ENCODE measurements around the gene HAPLN2. TPM values are rescaled to one million over a fixed set of nuclear protein-coding genes. Genes with fewer than 3 reads are reported as not detected.

The HAPLN2 gene
- total and polyA plus RNA-seq, 2 of the 8 experiments (the other 6 are each of a cell fraction or from before 2014, with no cell fraction given), result 0.19 to 0.51 TPM

DNA sequence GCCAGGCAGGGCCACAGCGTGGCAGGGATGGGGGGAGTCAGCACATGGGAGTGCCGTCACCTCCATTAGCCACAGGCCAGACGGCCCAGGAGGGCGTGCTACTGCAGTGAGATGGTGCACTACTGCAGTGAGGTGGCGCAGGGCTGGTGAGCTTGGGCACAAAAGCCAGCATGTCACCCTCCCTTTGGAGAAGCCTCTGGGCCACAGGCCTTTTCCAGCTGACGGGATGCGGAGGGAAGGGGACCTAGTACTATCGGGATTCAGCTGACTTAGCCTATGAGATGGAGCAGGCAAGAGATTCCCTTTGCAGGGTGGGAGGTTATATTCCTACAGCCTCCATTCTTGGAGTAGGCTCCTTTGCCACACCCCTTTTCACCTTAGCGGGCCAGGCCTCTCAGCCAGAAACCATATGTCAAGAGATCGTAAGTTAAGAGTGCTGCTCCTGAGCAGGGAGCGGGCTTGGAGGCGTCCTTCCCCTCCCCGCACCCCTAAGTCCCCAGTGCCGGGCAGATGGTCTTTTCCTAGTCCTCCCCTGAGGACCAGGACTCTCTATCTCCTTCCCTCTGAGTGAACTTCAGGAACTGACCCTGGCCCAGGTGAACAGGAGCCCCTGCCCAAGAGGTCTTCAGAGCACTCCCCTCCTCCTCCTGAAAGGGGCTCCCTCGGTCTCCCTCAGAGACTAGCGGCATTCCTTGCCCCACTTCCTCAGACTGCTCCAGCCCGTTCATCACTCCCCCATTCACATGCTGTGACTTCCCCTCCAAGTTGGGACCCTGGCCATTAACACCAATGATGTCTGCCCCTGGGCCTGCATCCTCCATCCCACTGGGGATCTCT lies 49.8 kb downstream of the HAPLN2 start:
- Histone ChIP-seq H3K27me3 (replicated peaks in 1 of 4; ENCODE audit: control insufficient read depth in 3 of 4, extremely low read depth in 1 of 4, insufficient read depth in 3 of 4, low read length in 3 of 4) (no peaks in the 10 kb centered on the region), H4K91ac (replicated peaks; ENCODE audit: insufficient read length, low read length) (peak overlapping the region; percentile 91), H4K20me1 (replicated peaks in 1 of 2; ENCODE audit: control insufficient read depth in 1 of 2, insufficient read depth in 2 of 2, low read length in 2 of 2) (peaks cover 1 to 2% of the 10 kb centered on the region in 2 experiments), H2BK15ac (ENCODE audit: low read length) (peak overlapping the region; percentile 92), H2BK5ac (ENCODE audit: low read depth, low read length) (peak overlapping the region; percentile 92), H4K5ac (ENCODE audit: insufficient read length, low read depth, low read length) (peak overlapping the region; percentile 19), H3K14ac (ENCODE audit: insufficient read length) (no peak overlapping the region), H3K18ac (ENCODE audit: extremely low read depth, low read length) (peak overlapping the region; percentile 33), H3K9ac (replicated peaks in 1 of 4; ENCODE audit: extremely low read depth in 1 of 4, low read depth in 3 of 4, low read length in 3 of 4) (peak overlapping the region in 2 of 4 experiments; percentile 25 to 47; a peak in 2 of 7 replicates), H3K9me3 (ENCODE audit: insufficient read depth in 2 of 2, low read depth in 1 of 2, low read length in 1 of 2) (no peaks in the 10 kb centered on the region), H3K27ac (ENCODE audit: low read depth, low read length) (peak overlapping the region; percentile 50; the same call in 1 of the 2 replicates), H2BK120ac (replicated peaks; ENCODE audit: low read depth, low read length) (no peak overlapping the region), H2AFZ (ENCODE audit: low read length) (no peak overlapping the region), H3K23ac (ENCODE audit: insufficient read length) (no peak overlapping the region), H3K79me2 (ENCODE audit: control insufficient read depth in 1 of 2, insufficient read depth in 2 of 2, low read length in 2 of 2) (peaks cover 0 to 12% of the 10 kb centered on the region in 2 experiments; a peak in 2 of 4 replicates), H3K23me2 (ENCODE audit: low read depth, low read length) (peaks cover 5% of the 10 kb centered on the region), H3K4me2 (ENCODE audit: insufficient read depth in 1 of 2, low read depth in 2 of 2, low read length in 2 of 2) (peak overlapping the region; percentile 50 to 53), H3K4me1 (replicated peaks in 1 of 4; ENCODE audit: control insufficient read depth in 3 of 4, insufficient read depth in 4 of 4, low read length in 3 of 4) (peaks cover 5 to 64% (median 53%) of the 10 kb centered on the region in 4 experiments), H3K56ac (replicated peaks; ENCODE audit: insufficient read length, low read depth, low read length) (no peak overlapping the region), H3K4ac (replicated peaks; ENCODE audit: insufficient read length, low read depth, low read length) (peak overlapping the region; percentile 72), H4K8ac (ENCODE audit: extremely low read depth, insufficient read depth, low read length) (no peak overlapping the region), H2BK20ac (ENCODE audit: low read length) (peak overlapping the region; percentile 80; the same call in 1 of the 2 replicates), H3K79me1 (ENCODE audit: low read depth, low read length) (peaks cover 7% of the 10 kb centered on the region; the same call in 1 of the 2 replicates), H3K36me3 (ENCODE audit: control insufficient read depth in 2 of 4, insufficient read depth in 4 of 4, low read length in 3 of 4) (peaks cover 4 to 25% (median 12%) of the 10 kb centered on the region in 4 experiments; a peak in 7 of 8 replicates), H3K4me3 (ENCODE audit: extremely low read depth in 1 of 4, insufficient read depth in 2 of 4, low read depth in 3 of 4, low read length in 4 of 4) (peak overlapping the region in 2 of 4 experiments; percentile 8 to 19; a peak in 2 of 8 replicates), H2AK5ac (ENCODE audit: low read depth, low read length) (peak overlapping the region; percentile 84), H2BK12ac (ENCODE audit: low read depth, low read length) (peak overlapping the region; percentile 88; the same call in 1 of the 2 replicates)
- 31% methylated on average over 14 of the region's 17 CpGs; no CpG with 5 or more reads in 1 of the 2 experiments for WGBS, 2 experiments (ENCODE audit: extremely low coverage in 1 of 2, insufficient coverage in 1 of 2, insufficient read length in 1 of 2, insufficient replicate concordance in 2 of 2, low coverage in 1 of 2, low lambda C conversion rate in 2 of 2, missing lambda C conversion rate in 1 of 2)
- DNase-seq (ENCODE audit: low read depth in 1 of 2, low spot score in 2 of 2), result peak in 1 of 2 experiments; percentile 79
- FAIRE-seq, result no peak
- CTCF ChIA-PET (ENCODE audit: partially characterized antibody), result interaction anchor here (1.4 to 66.0 kb wide), 3 partner anchors 8 to 36 kb away, joined by 5 to 4284 read pairs (median 17); partner anchors contain the start of genes CRABP2, ISG20L2, METTL25B and NES
- POLR2A ChIA-PET (ENCODE audit: partially characterized antibody), result interaction anchor here (0.6 to 13.8 kb wide), 13 partner anchors 6 to 48 kb away, joined by 3 to 419 read pairs (median 5); partner anchors contain the start of gene NES
- TF ChIP-seq, protein P1, sequence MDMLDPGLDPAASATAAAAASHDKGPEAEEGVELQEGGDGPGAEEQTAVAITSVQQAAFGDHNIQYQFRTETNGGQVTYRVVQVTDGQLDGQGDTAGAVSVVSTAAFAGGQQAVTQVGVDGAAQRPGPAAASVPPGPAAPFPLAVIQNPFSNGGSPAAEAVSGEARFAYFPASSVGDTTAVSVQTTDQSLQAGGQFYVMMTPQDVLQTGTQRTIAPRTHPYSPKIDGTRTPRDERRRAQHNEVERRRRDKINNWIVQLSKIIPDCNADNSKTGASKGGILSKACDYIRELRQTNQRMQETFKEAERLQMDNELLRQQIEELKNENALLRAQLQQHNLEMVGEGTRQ (IDR thresholded peaks at IDR 0.05; ENCODE audit: low read length), result no peak
- TF ChIP-seq YY1 (IDR thresholded peaks at IDR 0.05; ENCODE audit: low read depth, low read length), result no peak
- TF ChIP-seq HDAC6 (IDR thresholded peaks at IDR 0.05; ENCODE audit: low read depth, low read length), result no peak
- TF ChIP-seq, protein P2, sequence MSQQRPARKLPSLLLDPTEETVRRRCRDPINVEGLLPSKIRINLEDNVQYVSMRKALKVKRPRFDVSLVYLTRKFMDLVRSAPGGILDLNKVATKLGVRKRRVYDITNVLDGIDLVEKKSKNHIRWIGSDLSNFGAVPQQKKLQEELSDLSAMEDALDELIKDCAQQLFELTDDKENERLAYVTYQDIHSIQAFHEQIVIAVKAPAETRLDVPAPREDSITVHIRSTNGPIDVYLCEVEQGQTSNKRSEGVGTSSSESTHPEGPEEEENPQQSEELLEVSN (IDR thresholded peaks at IDR 0.05), result peak; percentile 28; the same call in 1 of the 2 replicates
- TF ChIP-seq SP1 (IDR thresholded peaks at IDR 0.05; ENCODE audit: low read depth, low read length), result no peak
- no peak for TF ChIP-seq RBBP5 (IDR thresholded peaks at IDR 0.05; ENCODE audit: borderline replicate concordance, low read depth, low read length)
- TF ChIP-seq CBX5 (IDR thresholded peaks at IDR 0.05; ENCODE audit: low read depth, low read length), result no peak
- TF ChIP-seq, protein P3, sequence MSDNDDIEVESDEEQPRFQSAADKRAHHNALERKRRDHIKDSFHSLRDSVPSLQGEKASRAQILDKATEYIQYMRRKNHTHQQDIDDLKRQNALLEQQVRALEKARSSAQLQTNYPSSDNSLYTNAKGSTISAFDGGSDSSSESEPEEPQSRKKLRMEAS (IDR thresholded peaks at IDR 0.05), result peak; percentile 55; the same call in 1 of the 2 replicates
- peak; percentile 72 for TF ChIP-seq POLR2AphosphoS5 (IDR thresholded peaks at IDR 0.05; ENCODE audit: low read depth, low read length)

Data from H1 (cell line).